ENCODE data around the gene LRRC59.
"Not testable (repeated sequence)": the region's sequence is repeated elsewhere in the genome, so short reads cannot be mapped to it uniquely, and the experiment has no call there.

The LRRC59 gene

DNA sequence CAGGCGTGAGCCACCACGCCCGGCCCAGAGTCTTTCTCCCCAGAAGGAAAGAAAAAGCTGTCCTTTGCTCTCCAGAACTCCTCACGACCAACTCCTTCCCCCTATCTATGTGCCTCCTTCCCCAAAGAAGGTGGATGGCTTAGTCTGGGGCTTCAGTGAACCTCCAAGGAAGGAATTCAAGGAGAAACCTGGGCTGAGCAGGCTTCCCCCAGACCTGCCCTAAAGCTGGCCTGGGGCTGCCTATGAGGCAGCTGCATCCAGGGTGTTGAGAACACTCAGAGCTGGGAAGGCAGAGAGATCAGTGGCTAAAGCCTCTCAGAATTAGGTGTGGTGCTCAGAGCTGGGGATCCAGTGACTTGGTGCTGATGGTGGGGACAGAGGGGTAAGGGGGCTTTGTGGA is 32.5 kb upstream of the LRRC59 start:
- WGBS (ENCODE audit: extremely low coverage, insufficient coverage, low lambda C conversion rate) = no CpG with 5 or more reads among the region's 4 CpGs
- no peak overlapping the region for H3K27ac ChIP-seq (ENCODE audit: low read depth, low read length)
- H3K4me1 ChIP-seq (ENCODE audit: control insufficient read depth, low read depth, low read length) = peaks cover 9% of the 10 kb centered on the region
- DNase-seq = no peak
- no peak overlapping the region for H2BK15ac ChIP-seq (replicated peaks; ENCODE audit: low read depth)
- H3K23ac ChIP-seq (ENCODE audit: low read length) = no peak overlapping the region
- no peak overlapping the region for H2BK120ac ChIP-seq (ENCODE audit: low read depth, low read length)
- no peak overlapping the region for H3K4me3 ChIP-seq (ENCODE audit: low read length)
- no peak overlapping the region for H3K56ac ChIP-seq (ENCODE audit: low read length)
- H2AK5ac ChIP-seq (ENCODE audit: low read length) = no peak overlapping the region
- H3K36me3 ChIP-seq (ENCODE audit: control insufficient read depth, insufficient read depth, low read length) = no peaks in the 10 kb centered on the region
- H2BK5ac ChIP-seq (ENCODE audit: low read length) = no peak overlapping the region
- no peaks in the 10 kb centered on the region for H3K79me1 ChIP-seq (ENCODE audit: low read length)
- no peak overlapping the region for H3K18ac ChIP-seq (ENCODE audit: low read length)
- no peak overlapping the region for H4K5ac ChIP-seq (ENCODE audit: low read length)
- no peaks in the 10 kb centered on the region for H3K27me3 ChIP-seq (ENCODE audit: insufficient read depth, low read length, poor library complexity)
- no peak overlapping the region for H3K9ac ChIP-seq (ENCODE audit: low read length)
- H4K8ac ChIP-seq (ENCODE audit: low read depth, low read length) = no peak overlapping the region
- H3K4me2 ChIP-seq (ENCODE audit: low read length) = no peak overlapping the region
- no peaks in the 10 kb centered on the region for H3K79me2 ChIP-seq (ENCODE audit: control insufficient read depth, insufficient read depth, low read length)
- H3K4ac ChIP-seq (ENCODE audit: low read depth, low read length) = no peak overlapping the region

DNA sequence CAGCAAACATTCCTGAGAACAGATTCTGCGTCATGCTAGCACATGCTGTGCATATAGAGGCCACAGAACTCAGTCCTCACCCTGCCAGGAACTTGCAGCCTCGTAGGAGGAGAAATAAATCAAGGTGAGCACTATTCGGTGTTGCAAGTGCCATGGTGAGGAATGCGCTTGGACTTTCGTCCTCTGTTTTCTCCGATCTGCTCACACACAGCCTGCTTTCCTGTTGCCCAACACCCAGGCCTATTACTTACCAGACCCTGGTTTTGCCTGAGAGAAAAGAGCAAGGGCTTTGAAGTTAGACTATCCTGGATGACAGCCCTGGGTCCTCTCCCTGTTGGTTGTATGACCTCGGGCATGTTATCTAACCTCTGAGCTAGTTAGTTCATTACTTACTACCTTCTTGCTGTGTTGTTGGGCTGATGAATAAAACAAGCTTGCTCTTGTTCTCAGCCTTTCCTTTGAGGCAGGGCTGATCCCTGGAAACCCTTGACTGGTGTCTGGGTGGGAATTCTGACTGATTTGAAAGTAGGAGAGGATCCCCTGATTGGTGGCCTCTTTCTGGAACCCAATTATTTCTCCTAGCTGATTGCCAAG is 31.6 kb upstream of the LRRC59 start:
- Histone ChIP-seq H2BK15ac (replicated peaks; ENCODE audit: low read depth) (no peak overlapping the region), H3K27ac (ENCODE audit: low read depth, low read length) (no peak overlapping the region), H3K27me3 (ENCODE audit: insufficient read depth, low read length, poor library complexity) (no peaks in the 10 kb centered on the region), H3K79me1 (ENCODE audit: low read length) (no peaks in the 10 kb centered on the region), H3K4ac (ENCODE audit: low read depth, low read length) (no peak overlapping the region), H3K4me1 (ENCODE audit: control insufficient read depth, low read depth, low read length) (peaks cover 9% of the 10 kb centered on the region), H3K4me2 (ENCODE audit: low read length) (no peak overlapping the region), H2BK120ac (ENCODE audit: low read depth, low read length) (no peak overlapping the region), H3K4me3 (ENCODE audit: low read length) (no peak overlapping the region), H4K8ac (ENCODE audit: low read depth, low read length) (no peak overlapping the region), H3K23ac (ENCODE audit: low read length) (no peak overlapping the region), H4K5ac (ENCODE audit: low read length) (no peak overlapping the region), H2AK5ac (ENCODE audit: low read length) (no peak overlapping the region), H3K79me2 (ENCODE audit: control insufficient read depth, insufficient read depth, low read length) (no peaks in the 10 kb centered on the region), H3K56ac (ENCODE audit: low read length) (peak overlapping the region; percentile 15), H3K9ac (ENCODE audit: low read length) (no peak overlapping the region), H2BK5ac (ENCODE audit: low read length) (no peak overlapping the region), H3K36me3 (ENCODE audit: control insufficient read depth, insufficient read depth, low read length) (no peaks in the 10 kb centered on the region), H3K18ac (ENCODE audit: low read length) (no peak overlapping the region)
- no CpG with 5 or more reads among the region's 7 CpGs for whole genome bisulfite sequencing (ENCODE audit: extremely low coverage, insufficient coverage, low lambda C conversion rate)
- DNase-seq = no peak

DNA sequence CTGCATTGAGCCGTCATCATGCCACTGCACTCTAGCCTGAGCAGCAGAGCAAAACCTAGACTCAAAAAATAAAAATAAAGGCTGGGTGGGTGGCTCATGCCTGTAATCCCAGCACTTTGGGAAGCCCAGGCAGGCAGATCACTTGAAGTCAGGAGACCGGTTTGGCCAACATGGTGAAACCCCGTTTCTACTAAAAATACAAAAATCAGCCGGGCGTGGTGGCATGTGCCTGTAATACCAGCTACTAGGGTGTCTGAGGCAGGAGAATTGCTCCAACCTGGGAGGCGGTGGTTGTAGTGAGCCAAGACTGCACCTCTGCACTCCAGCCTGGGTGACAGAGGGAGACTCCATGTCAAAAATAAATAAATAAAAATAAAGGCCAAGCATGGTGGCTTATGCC is 30.8 kb upstream of the LRRC59 start:
- H3K4me3 ChIP-seq (ENCODE audit: low read length); H4K8ac ChIP-seq (ENCODE audit: low read depth, low read length); H3K18ac ChIP-seq (ENCODE audit: low read length); H3K79me1 ChIP-seq (ENCODE audit: low read length); H3K9ac ChIP-seq (ENCODE audit: low read length); H3K27ac ChIP-seq (ENCODE audit: low read depth, low read length); DNase-seq; H3K27me3 ChIP-seq (ENCODE audit: insufficient read depth, low read length, poor library complexity); H3K79me2 ChIP-seq (ENCODE audit: control insufficient read depth, insufficient read depth, low read length); H3K4ac ChIP-seq (ENCODE audit: low read depth, low read length); H3K56ac ChIP-seq (ENCODE audit: low read length); H3K4me2 ChIP-seq (ENCODE audit: low read length); H3K23ac ChIP-seq (ENCODE audit: low read length); H2AK5ac ChIP-seq (ENCODE audit: low read length); H2BK120ac ChIP-seq (ENCODE audit: low read depth, low read length); H4K5ac ChIP-seq (ENCODE audit: low read length); H3K36me3 ChIP-seq (ENCODE audit: control insufficient read depth, insufficient read depth, low read length); H2BK5ac ChIP-seq (ENCODE audit: low read length); H2BK15ac ChIP-seq (replicated peaks; ENCODE audit: low read depth): not testable (repeated sequence)
- H3K4me1 ChIP-seq (ENCODE audit: control insufficient read depth, low read depth, low read length) = peaks cover 12% of the 10 kb centered on the region
- no CpG with 5 or more reads among the region's 6 CpGs for WGBS (ENCODE audit: extremely low coverage, insufficient coverage, low lambda C conversion rate)

DNA sequence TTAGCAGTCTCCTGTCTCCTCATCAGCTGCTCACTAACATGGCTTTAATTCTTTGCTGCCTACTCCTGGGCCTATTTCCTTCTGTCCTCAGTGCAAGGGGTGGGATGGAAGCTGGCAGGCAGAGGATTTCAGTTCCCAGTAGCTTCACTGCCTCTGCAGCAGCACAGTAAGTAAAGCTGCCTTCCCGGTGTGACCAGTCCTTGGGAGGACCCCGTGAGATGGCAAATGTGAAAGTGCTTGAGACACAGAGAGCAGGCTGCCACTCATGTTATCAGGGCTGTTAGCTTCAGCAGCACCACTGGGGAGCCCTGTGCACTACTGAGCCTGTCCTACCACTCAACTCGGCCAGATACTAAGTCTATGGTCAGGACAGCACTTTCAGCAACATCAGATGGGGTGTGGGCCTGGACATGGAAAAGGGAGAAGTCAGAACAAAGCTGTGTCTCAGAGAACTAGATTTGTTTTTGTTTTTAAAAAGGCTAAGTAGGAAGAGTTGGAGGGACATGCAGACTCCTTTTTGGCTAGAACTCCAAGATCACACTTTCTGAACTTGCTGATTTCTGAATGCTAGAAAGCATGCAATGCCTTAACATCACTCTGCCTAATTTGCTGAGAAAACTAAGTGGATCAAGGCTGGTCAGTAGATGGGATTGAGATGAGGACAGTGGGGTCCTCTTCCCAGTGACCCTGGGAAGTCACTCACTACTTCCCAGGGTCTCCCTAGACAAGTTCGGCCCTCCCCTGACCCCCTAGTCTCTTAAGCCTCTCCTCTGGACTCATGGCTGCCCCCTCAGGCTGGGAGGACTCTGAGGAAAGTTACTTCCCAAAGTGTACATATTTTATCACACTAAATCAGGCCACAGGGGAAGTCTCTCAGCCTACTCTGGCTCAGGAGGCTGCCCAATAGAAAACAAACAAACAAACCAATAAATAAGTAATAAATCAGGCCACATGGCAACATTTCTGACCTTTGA is 29.8 kb upstream of the LRRC59 start:
- H3K27me3 ChIP-seq (ENCODE audit: insufficient read depth, low read length, poor library complexity) = no peaks in the 10 kb centered on the region
- peak overlapping the region; percentile 72 for H2BK5ac ChIP-seq (ENCODE audit: low read length)
- no peaks in the 10 kb centered on the region for H3K36me3 ChIP-seq (ENCODE audit: control insufficient read depth, insufficient read depth, low read length)
- no peak overlapping the region for H4K5ac ChIP-seq (ENCODE audit: low read length)
- H3K56ac ChIP-seq (ENCODE audit: low read length) = peak overlapping the region; percentile 95
- H2BK120ac ChIP-seq (ENCODE audit: low read depth, low read length) = no peak overlapping the region
- H3K4ac ChIP-seq (ENCODE audit: low read depth, low read length) = peak overlapping the region; percentile 56
- peak overlapping the region; percentile 89 for H3K23ac ChIP-seq (ENCODE audit: low read length)
- DNase-seq = peak; percentile 65
- H2BK15ac ChIP-seq (replicated peaks; ENCODE audit: low read depth) = no peak overlapping the region
- peaks cover 12% of the 10 kb centered on the region for H3K4me1 ChIP-seq (ENCODE audit: control insufficient read depth, low read depth, low read length)
- H3K79me1 ChIP-seq (ENCODE audit: low read length) = no peaks in the 10 kb centered on the region
- peak overlapping the region; percentile 98 for H3K4me2 ChIP-seq (ENCODE audit: low read length)
- peak overlapping the region; percentile 82 for H3K9ac ChIP-seq (ENCODE audit: low read length)
- H2AK5ac ChIP-seq (ENCODE audit: low read length) = peak overlapping the region; percentile 72
- no peak overlapping the region for H4K8ac ChIP-seq (ENCODE audit: low read depth, low read length)
- H3K18ac ChIP-seq (ENCODE audit: low read length) = peak overlapping the region; percentile 97
- H3K4me3 ChIP-seq (ENCODE audit: low read length) = peak overlapping the region; percentile 66
- peak overlapping the region; percentile 37 for H3K27ac ChIP-seq (ENCODE audit: low read depth, low read length)
- no peaks in the 10 kb centered on the region for H3K79me2 ChIP-seq (ENCODE audit: control insufficient read depth, insufficient read depth, low read length)
- WGBS (ENCODE audit: extremely low coverage, insufficient coverage, low lambda C conversion rate) = no CpG with 5 or more reads among the region's 4 CpGs

DNA sequence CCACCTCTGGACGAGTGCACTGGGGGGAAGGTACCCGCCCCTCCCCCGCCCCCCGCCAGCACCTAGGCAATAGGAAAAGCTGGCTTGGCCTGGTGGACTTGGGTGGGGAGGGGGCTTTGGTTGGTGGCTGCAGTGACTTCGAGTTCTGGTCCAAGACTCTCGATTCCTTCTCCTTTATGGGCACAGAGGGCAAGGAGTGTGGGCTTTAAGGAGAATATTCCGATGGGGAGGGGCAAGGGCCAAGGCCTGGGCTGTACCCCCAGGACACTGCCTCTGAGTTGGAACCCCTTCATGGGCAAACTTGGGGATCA is 29.1 kb upstream of the LRRC59 start:
- no CpG with 5 or more reads among the region's 7 CpGs for WGBS (ENCODE audit: extremely low coverage, insufficient coverage, low lambda C conversion rate)
- no peaks in the 10 kb centered on the region for H3K79me2 ChIP-seq (ENCODE audit: control insufficient read depth, insufficient read depth, low read length)
- H2BK5ac ChIP-seq (ENCODE audit: low read length) = peak overlapping the region; percentile 72
- peak overlapping the region; percentile 56 for H3K4ac ChIP-seq (ENCODE audit: low read depth, low read length)
- peak overlapping the region; percentile 89 for H3K23ac ChIP-seq (ENCODE audit: low read length)
- no peak overlapping the region for H2BK15ac ChIP-seq (replicated peaks; ENCODE audit: low read depth)
- H2AK5ac ChIP-seq (ENCODE audit: low read length) = peak overlapping the region; percentile 72
- no peak overlapping the region for H4K5ac ChIP-seq (ENCODE audit: low read length)
- peak overlapping the region; percentile 82 for H3K9ac ChIP-seq (ENCODE audit: low read length)
- no peaks in the 10 kb centered on the region for H3K27me3 ChIP-seq (ENCODE audit: insufficient read depth, low read length, poor library complexity)
- H3K27ac ChIP-seq (ENCODE audit: low read depth, low read length) = peak overlapping the region; percentile 37
- peak overlapping the region; percentile 95 for H3K56ac ChIP-seq (ENCODE audit: low read length)
- H3K4me3 ChIP-seq (ENCODE audit: low read length) = peak overlapping the region; percentile 66
- H3K4me1 ChIP-seq (ENCODE audit: control insufficient read depth, low read depth, low read length) = peaks cover 12% of the 10 kb centered on the region
- peak overlapping the region; percentile 98 for H3K4me2 ChIP-seq (ENCODE audit: low read length)
- peak; percentile 61 for DNase-seq
- no peaks in the 10 kb centered on the region for H3K36me3 ChIP-seq (ENCODE audit: control insufficient read depth, insufficient read depth, low read length)
- H2BK120ac ChIP-seq (ENCODE audit: low read depth, low read length) = no peak overlapping the region
- no peaks in the 10 kb centered on the region for H3K79me1 ChIP-seq (ENCODE audit: low read length)
- H4K8ac ChIP-seq (ENCODE audit: low read depth, low read length) = no peak overlapping the region
- H3K18ac ChIP-seq (ENCODE audit: low read length) = peak overlapping the region; percentile 97

All from mesendoderm (in vitro differentiated cells).